Choroid plexus epithelial cell (primary cell): ENCODE results near the gene OTOP3.

ENCODE experiments used
- DNase-seq: peaks from one replicate; pipeline ENCODE4 v3.0.0-alpha.2; 2010; ENCODE audit warnings: low read depth
- H3K4me3 ChIP-seq: 2 replicates; pipeline ENCODE4 v1.5.1; 2011; ENCODE audit warnings: low read depth, mild to moderate bottlenecking, control low read depth, low read length, moderate library complexity
- TF ChIP-seq, protein P1 (sequence below): conservative IDR thresholded peaks from 2 replicates; pipeline ENCODE4 v1.5.1; 2011; ENCODE audit warnings: low read depth, mild to moderate bottlenecking, control low read depth, inconsistent platforms, low read length, moderate library complexity

OTOP3 gene

DNA sequence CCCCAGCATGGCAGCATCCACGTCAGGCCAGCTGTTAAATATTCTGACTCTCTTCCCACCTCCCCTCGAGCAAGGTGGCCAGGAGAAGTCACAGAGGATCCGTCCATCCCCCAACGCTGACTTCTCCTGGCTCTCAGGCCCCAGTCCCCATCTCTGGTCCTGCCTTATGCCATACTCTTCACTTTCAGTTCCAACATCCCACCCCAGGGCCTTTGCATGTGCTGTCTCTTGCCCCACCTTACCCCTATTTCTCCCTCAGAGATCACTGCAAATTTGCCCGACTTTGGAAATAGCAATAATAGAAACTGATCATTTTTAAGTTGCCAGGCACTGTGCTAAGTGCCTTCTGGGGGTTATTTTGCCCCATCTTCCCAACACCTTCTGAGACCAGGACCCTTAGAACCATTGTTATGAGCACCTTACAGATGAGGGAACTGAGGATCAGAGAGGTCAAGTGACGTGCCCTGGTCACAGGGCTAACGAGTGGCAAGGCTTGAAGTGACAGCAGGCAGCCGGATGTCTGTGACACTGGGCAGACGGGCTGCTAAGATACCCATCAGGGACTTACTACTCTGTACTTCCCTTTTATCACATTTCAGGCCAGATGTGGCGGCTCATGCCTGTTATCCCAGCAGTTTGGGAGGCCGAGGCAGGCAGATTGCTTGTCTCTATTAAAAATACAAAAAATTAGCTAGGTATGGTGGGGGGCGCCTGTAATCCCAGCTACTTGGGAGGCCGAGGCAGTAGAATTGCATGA, 19.1 kb downstream of the OTOP3 start:
- H3K4me3 ChIP-seq = no peak overlapping the region
- no peak for DNase-seq
- TF ChIP-seq, protein P1, sequence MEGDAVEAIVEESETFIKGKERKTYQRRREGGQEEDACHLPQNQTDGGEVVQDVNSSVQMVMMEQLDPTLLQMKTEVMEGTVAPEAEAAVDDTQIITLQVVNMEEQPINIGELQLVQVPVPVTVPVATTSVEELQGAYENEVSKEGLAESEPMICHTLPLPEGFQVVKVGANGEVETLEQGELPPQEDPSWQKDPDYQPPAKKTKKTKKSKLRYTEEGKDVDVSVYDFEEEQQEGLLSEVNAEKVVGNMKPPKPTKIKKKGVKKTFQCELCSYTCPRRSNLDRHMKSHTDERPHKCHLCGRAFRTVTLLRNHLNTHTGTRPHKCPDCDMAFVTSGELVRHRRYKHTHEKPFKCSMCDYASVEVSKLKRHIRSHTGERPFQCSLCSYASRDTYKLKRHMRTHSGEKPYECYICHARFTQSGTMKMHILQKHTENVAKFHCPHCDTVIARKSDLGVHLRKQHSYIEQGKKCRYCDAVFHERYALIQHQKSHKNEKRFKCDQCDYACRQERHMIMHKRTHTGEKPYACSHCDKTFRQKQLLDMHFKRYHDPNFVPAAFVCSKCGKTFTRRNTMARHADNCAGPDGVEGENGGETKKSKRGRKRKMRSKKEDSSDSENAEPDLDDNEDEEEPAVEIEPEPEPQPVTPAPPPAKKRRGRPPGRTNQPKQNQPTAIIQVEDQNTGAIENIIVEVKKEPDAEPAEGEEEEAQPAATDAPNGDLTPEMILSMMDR = no peak

DNA sequence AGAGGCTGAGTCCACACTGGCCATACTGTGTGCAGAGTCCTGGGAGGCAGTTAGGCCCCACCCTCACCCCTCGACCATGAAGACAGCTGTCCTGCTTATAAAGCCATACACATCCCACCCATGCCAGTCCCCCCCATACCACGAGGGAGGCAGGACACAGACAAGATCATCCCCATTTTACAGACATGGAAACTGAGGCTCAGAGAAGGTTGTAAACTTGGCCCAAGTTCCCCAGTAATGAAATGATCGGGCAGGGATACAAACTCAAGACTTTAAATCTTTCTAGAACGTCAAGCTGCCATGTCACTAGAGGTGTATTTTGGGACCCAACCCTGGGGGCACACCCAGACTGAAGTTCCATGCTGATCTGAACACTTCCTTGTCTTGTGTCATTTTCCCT, 20.4 kb downstream of the OTOP3 start:
- no peak overlapping the region for H3K4me3 ChIP-seq
- no peak for DNase-seq
- TF ChIP-seq, protein P1 = no peak

DNA sequence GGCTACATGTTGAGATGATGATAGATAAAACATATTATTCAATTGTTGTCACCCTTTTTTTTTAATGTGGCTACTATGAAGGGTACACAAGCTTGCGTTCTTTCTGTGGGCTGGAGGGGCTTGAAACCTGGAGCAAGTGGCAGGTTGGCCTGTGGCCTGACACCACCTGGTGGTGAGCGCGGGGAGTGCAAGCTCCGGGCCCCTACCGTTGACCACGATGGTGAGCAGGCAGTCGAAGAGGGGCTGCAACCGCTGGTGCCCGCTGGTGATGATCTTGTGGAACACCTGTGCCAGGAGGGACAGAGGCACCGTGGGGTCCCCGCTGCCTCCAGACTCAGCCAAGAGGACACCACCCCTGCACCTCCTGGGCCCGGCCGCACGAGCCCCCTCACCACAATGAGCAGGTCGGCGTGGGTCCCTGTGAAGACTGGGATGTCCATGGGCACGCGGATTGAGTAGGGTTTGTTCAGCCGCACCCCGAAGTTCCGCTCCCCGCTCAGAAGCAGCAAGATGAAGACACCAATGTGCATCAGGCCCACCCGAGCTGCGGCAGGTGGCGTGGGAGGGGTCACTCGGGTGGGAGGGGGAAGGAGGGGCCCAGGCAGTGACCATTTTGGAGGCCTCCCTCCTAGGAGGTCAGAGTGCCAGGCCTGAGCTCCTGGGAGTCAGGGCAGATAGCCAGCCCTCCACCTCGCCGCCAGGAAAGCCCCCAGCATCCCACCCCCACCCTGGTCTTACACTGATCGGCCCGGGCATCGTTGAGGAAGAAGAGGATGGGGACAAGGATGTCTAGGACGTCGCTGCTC, 22.4 kb downstream of the OTOP3 start:
- TF ChIP-seq, protein P1 = peak; percentile 90
- no peak overlapping the region for H3K4me3 ChIP-seq
- DNase-seq = peak; percentile 56

DNA sequence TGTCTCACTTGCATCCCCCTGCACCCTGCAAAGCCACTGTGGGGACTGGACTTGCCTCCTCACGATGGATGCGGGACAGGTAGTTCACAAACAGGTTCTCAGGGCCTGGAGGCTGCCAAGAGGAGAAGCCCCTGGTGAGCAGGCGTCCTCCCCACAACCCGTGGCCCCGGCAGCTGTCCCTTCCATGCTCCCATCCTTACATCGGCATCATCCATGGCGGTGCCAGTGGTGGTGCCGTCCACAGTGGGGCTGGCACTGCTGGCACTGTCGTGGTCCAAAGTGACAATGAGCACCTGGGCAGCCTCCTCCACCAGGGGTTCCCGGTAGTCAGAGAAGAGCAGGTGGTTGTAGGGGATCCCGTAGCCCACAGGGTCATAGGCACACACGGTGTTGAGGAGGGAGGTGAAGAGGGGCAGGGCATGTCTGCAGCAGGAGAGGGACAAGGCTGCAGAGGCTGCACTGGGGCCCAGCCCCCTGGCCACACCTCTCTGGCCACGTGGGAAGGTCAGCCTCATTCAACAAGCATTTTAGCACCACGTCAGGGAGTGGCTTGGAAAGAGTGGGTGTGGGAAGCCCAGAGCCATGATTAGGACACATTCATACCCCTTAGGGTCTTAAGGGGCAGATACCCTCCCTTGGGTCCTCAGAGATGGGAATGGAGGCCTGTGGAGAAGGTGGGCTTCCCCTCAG, 24.3 kb downstream of the OTOP3 start:
- no peak overlapping the region for H3K4me3 ChIP-seq
- TF ChIP-seq, protein P1 = no peak
- DNase-seq = peak; percentile 23

DNA sequence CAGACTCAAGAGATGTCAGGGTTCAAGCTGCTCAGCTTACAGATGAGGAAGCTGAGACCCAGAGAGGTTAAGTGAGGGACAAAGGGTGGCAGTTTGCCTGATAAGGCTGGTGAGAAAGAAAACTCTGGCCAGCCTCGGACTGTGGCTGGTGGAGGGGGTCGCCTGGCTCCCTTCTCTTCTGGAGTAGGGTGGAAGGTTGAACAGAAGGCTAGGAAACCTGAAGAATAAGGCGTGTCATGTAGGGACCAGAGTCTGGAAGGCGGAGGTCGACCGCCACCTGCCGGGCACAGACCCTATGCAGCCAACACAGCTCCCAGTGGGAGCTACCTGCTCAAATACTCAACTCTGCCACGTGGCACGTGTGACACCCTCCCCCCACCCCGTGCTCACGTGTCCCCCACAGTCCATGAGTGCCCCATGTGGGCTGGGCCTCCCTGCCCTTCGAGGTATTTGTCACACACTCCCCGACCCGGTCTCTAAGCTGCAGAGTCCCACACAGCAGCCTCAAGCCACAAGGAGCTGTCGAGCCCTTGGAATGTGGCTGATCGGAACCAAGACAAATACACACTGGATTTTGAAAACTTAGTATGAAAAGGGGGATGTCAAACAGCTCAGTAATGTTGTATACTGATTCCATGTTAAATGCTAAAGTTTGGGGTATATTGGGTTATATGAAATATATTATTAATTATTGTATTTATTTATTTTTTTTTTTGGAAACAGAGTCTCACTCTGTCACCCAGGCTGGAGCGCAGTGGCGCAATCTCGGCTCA, 25.1 kb downstream of the OTOP3 start:
- no peak overlapping the region for H3K4me3 ChIP-seq
- TF ChIP-seq, protein P1 = peak; percentile 49
- peak; percentile 41 for DNase-seq

DNA sequence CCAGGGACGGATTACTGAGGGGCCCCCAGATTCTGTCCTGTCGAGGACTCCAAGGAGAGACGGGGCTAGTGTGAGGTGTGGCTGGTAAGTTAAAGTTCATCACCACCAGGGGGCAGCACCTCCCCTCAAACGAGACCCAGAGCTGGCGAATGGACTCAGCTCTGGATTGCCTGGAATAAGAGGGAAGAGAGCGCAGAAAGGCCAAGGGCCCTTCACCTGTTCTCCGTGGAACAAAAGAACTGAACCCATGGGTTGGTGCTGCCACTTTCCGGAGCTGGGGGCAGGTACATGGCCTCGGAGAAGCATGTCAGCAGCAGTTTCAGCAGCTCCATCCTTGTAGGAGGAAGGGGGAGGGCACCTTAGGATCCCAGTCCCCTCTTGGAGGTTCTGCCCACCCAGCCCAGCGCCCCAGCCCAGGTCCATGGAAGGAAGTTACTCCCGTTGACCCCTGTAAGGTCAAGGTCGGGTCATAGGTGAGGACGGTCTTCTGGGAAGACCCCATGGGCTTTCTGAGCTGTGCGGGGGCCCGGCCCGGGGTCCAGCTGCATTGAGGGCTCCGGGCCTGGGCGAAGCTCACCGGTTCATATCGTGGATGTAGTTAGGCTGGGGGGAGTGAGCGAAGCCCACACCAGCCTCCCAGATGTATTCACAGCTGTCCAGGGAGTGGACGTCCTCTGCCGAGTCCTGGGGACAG, 26.1 kb downstream of the OTOP3 start:
- DNase-seq = peak; percentile 90
- H3K4me3 ChIP-seq = no peak overlapping the region
- TF ChIP-seq, protein P1 = peak; percentile 81
